NCI-H187 (cell line): ENCODE data around the gene PSMG1.
"Not testable (repeated sequence)": the region's sequence is repeated elsewhere in the genome, so short reads cannot be mapped to it uniquely, and the experiment has no call there.

Experiments
- DNase-seq, 2 experiments: peaks; one replicate each; lab custom pipeline; 2025; lab: John Stamatoyannopoulos, UW

Gene PSMG1, protein sequence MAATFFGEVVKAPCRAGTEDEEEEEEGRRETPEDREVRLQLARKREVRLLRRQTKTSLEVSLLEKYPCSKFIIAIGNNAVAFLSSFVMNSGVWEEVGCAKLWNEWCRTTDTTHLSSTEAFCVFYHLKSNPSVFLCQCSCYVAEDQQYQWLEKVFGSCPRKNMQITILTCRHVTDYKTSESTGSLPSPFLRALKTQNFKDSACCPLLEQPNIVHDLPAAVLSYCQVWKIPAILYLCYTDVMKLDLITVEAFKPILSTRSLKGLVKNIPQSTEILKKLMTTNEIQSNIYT

DNA sequence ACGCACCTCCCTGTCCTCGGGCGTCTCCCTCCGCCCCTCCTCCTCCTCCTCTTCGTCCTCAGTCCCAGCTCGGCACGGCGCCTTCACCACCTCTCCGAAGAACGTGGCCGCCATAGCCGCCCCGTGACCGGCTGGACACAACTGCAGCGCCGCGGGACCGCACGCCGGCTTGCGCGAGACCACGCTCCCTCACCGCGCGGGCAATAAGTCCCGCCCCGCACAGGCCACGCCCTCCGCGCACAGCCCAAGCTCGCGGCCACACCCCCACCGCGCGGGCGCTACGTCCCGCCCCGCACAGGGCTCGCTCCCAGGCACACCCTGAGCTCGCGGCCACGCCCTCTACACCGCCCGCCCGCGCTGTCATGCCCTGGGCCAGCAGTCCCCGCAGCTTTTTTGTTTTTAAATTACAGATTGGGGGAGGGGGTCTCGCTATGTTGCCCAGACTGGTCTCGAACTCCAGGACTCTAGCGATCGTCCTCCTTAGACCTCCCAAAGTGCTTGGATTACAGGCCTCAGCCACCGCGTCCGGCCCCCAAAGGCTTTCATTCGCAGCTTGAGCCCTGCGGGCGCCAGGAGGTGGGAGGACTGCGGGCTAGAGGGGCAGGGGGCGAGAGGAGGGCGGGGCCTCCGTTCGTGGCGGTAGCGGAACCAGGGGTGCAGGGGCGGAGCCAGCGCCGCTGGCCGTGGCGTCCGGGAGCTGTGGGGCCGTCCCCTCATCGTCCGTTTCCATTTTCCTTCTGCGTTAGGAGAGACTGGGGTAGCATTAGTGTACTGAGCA is at the start of gene PSMG1:
PSMG1 (minus strand) TSS at position 180 of the 778 bp plus-strand sequence; CDS start at position 114, 66 bp downstream.
- peak; percentile 72 to 94 for DNase-seq

DNA sequence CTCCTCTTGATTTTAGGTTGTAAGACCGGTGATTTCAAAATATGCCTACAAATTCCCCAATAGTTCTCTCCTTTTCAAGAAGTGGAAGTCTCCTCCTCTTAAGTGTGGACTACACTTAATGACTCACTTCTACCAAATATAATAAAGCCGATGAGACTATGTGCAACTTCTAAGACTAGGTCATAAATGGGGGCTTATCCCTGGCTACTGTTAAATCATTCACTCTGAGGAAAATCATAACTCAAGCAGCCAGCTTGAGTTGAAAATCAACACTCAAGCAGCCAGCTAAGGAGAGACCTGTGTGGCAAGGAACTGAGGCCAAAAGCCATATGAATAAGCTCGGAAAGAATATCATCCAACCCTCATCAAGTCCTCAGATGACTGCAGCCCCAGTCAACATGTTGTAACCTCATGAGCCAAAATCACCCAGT is 49.6 kb upstream of the PSMG1 start:
- DNase-seq, result no peak

DNA sequence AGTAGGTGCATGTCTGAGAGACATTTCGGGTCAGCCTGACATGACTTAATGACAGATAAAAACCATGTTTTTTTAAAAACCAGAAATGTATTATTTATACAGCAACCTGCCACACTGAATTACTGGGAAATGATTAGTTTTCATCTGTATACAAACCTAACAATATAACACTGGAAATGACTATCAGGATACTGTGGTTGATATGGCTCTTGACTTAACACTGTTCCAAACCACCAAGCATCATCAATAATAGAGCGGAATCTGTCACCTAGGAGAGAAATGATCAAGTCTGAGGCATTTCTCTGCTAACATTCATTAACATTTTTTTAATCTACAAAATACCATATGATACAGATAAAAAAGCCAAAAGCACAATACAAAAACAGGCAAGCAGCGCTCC is 41.7 kb upstream of the PSMG1 start:
- DNase-seq, result no peak

GRCh38 chr21:39221997-39222486 is 38.8 kb upstream of the PSMG1 start:
- no peak for DNase-seq

- DNase-seq, result no peak
Observed at GRCh38 chr21:39221282-39221996, 38.2 kb upstream of the PSMG1 start.

DNA sequence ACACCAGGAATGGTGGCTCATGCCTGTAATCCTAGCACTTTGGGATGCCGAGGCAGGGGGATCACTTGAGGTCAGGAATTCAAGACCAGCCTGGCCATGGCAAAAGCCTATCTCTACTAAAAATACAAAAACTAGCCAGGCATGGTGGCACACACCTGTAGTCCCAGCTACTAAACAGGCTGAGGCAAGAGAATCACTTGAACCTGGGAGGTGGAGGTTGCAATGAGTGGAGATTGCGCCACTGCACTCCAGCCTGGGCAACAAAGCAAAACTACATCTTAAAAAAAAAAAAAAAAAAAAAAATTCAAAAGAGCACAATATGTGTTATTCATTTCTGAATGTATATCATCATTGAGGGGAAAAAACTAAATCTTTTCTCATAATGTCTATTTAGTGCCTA is 37.6 kb upstream of the PSMG1 start:
- DNase-seq, result not testable (repeated sequence)

DNA sequence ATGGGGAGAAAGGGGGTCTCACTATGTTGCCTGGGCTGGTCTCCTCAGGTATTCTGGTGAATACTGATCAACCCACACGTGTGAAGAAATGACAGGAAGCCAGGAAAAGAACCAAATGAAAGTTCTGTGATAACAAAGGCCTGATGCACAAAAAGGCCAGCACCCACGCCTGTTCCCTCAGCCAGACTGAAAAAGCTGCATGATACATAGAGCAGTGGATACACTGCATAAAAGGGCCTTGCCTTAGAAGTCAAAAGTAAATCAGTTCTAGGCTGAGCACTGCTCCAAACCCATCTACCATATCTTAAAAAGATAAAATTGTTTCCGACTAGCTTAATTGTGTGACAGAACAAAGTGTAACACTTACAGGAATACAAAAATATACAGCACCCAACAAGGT is 36.9 kb upstream of the PSMG1 start:
- no peak for DNase-seq

- DNase-seq, result no peak
Observed at GRCh38 chr21:39218082-39218409, 34.8 kb upstream of the PSMG1 start.

GRCh38 chr21:39217356-39218081 is 34.3 kb upstream of the PSMG1 start:
- no peak for DNase-seq

GRCh38 chr21:39216290-39216689 is 33.0 kb upstream of the PSMG1 start:
- no peak for DNase-seq

DNA sequence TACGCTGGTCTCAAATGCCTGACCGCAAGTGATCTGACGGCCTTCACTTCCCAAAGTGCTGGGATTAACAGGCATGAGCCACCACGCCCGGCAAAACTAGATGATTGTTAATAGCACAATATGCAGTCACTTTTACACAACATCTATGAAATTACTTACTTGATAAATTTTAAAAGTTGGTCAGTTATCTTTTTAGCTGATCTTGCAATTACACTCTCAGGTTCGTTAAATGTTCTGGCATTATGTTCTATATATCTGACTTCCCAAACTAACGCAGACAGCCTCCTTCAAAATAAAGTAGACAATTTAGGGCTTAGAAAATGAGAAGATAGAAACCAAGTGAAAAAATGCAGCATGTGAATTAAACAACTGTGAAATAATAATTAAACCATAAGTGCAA is 31.8 kb upstream of the PSMG1 start:
- DNase-seq, result no peak

GRCh38 chr21:39209334-39209688 is 26.1 kb upstream of the PSMG1 start:
- no peak for DNase-seq

GRCh38 chr21:39208624-39209333 is 25.5 kb upstream of the PSMG1 start:
- no peak for DNase-seq

DNA sequence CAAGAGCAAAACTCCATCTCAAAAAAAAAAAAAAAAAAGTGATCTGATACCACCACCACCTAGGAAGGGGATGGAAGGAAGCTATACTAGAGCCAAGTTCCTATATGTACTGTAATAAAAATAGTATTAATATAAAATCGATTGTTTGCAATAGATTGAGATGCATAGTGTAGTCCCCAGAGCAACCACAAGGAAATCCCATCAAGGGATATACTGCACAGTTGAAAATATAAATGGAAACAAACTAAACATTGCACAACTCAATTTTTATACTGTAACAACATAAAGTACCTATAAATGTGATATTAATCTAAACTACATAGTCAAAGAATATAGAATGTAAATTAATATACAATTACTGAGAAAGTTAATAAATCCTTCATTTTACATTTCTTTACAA is 20.9 kb upstream of the PSMG1 start:
- no peak for DNase-seq

- no peak for DNase-seq
Observed at GRCh38 chr21:39198800-39199199, 15.5 kb upstream of the PSMG1 start.

GRCh38 chr21:39197448-39198233 is 14.4 kb upstream of the PSMG1 start:
- no peak for DNase-seq

- DNase-seq, result no peak
Observed at GRCh38 chr21:39196838-39197237, 13.6 kb upstream of the PSMG1 start.

GRCh38 chr21:39196310-39196709 is 13.1 kb upstream of the PSMG1 start:
- no peak for DNase-seq

DNA sequence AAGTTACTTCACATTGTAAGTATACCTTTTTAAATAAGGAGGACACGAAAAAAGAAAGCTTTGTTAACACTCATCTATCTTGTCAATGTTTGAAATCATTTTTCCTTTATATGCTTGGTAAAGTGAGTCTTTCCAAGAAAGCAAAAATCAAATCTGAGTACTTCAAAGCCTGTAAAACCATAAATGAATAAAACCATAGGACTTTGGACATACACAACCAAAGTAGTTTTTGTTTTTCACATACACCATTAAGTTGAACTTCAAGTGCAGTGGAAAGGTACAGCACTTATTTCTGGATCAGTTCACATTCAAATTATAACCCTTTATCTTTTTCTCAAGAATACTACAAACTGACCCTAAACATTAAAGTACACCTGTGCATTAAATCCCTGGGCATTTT is 10.1 kb upstream of the PSMG1 start:
- DNase-seq, result no peak

- DNase-seq, result no peak
Observed at GRCh38 chr21:39189857-39190604, 6.8 kb upstream of the PSMG1 start.
